Measurements from ENCODE around the gene ZNF425. TPM values are rescaled to one million over a fixed set of nuclear protein-coding genes. Genes with fewer than 3 reads are reported as not detected.
"Not testable (repeated sequence)": the region's sequence is repeated elsewhere in the genome, so short reads cannot be mapped to it uniquely, and the experiment has no call there.

ZNF425 gene
- total RNA-seq, 1 experiment from 2014 or later = 3.0 TPM

DNA sequence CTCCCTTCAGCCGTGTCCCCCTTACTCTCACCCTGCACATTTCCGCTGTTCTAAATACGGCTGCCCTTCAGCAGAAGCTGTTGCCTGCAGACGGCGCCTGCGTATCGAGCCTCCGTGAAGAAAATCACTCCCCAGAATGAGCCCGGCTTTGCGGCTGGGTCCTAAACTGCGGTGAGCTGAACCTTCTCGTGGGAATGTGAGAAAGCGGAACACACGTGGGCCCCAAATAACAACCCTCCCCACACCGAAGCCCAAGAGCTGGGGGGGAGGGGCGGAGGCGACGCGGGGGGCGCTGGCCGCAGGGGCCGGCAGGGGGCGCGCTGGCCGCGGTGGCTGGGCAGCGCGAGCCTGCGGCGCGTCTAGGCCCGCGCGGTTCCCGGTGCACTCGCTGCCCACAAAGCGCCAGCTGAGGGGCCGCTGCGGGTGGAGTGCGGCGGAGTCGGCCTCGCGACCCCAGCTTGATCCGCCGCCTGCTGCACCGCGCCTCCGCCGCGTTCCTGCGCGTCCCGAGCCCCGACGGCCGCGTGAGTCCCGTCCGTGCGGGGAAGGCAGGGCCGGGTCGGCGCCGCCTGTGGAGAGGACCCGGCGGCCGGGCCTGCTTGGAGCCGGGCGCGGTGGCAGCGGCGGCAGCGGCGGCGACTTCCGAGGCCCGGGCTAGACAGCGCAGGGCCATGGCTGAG lies 21.1 kb upstream of the ZNF425 start, which contains the start of gene ZNF398:
TSS of gene ZNF398 (plus strand) at position 382 of the 680 bp plus-strand sequence. CDS start at position 672, 290 bp downstream.
- H3K27me3 ChIP-seq (ENCODE audit: control insufficient read depth, insufficient read depth, low read length) = no peaks in the 10 kb centered on the region
- DNase-seq = peak; percentile 96
- peak within 1 kb of the TSS; percentile 97 for H3K4me3 ChIP-seq (ENCODE audit: insufficient read depth, low read depth, low read length)
- H3K36me3 ChIP-seq (replicated peaks; ENCODE audit: control insufficient read depth, insufficient read depth, low read length) = peaks cover 4% of the 10 kb centered on the region

DNA sequence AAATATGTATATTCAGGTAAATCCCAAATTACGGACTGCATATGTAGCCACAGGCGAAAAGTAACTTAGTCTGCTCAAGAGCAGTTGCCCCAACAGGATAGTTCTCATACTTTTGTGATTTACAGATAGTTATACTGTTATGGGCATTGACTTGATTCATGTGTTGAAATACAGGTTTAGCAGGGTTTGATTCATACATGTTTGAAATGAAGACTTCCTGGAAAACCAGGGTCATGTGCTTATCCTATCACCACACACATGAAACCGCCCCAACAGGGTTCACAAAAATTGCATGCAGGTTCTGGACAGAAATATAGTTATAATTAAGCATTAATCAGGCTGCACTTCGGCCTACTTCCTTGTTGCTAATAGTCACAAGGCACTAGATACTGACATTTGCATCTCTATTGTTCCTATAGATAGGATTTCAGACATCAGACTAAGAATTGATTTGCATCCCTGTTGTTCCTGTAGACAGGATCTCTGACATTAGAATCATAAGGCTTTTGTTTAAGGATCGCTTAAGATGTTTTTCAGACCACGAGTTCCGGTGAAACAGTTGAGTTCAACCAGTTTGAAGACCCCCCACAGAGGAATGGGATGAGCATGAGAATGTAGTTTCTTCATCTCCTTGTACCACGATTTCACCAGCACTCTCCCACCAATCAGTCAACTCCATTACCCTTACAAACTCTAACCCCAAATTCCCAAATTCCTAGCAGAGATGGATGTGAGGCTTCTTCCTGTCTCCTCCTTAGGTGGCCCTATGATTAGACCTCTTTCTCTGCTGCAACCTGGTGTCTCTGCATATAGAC lies 19.1 kb upstream of the ZNF425 start:
- H3K36me3 ChIP-seq (replicated peaks; ENCODE audit: control insufficient read depth, insufficient read depth, low read length) = no peaks in the 10 kb centered on the region
- peak; percentile 71 for DNase-seq
- no peaks in the 10 kb centered on the region for H3K27me3 ChIP-seq (ENCODE audit: control insufficient read depth, insufficient read depth, low read length)
- no peak overlapping the region for H3K4me3 ChIP-seq (ENCODE audit: insufficient read depth, low read depth, low read length)

DNA sequence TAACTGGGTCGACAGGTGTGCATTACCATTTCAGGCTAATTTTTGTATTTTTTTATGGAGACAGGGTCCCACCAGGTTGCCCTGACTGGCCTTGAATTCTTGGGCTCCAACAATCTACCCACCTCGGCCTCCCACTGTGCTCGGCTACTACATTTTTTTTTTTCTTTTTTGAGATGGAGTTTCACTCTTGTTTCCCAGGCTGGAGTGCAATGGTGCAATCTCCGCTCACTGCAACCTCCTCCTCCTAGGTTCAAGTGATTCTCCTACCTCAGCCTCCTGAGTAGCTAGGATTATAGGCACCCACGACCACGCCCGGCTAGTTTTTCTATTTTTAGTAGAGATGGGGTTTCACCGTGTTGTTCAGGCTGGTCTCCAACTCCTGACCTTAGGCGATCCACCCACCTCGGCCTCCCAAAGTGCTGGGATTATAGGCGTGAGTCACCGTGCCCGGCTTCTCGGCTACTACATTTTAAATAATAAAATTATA lies 18.4 kb upstream of the ZNF425 start:
- peak; percentile 22 for DNase-seq
- H3K36me3 ChIP-seq (replicated peaks; ENCODE audit: control insufficient read depth, insufficient read depth, low read length); H3K27me3 ChIP-seq (ENCODE audit: control insufficient read depth, insufficient read depth, low read length); H3K4me3 ChIP-seq (ENCODE audit: insufficient read depth, low read depth, low read length): not testable (repeated sequence)

DNA sequence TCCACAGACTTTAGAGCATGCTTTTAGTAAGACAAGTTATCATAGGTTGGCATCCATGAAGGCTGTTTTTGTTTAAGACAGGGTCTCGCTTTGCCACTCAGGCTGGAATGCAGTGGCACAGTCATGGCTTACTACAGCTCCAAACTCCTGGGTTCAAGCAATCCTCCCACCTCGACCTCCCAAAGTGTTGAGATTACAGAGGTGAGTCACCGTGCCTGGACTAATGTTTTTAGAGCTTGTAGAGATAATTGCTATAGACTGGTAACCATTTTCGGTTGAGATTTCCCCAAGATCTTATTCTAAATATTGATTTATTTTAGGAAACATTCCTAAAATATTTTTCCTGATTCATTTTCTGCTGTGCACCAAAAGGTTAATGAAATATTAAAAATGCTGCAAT lies 15.8 kb upstream of the ZNF425 start:
- Histone ChIP-seq H3K36me3 (replicated peaks; ENCODE audit: control insufficient read depth, insufficient read depth, low read length) (no peaks in the 10 kb centered on the region), H3K4me3 (ENCODE audit: insufficient read depth, low read depth, low read length) (no peak overlapping the region), H3K27me3 (ENCODE audit: control insufficient read depth, insufficient read depth, low read length) (no peaks in the 10 kb centered on the region)
- no peak for DNase-seq

DNA sequence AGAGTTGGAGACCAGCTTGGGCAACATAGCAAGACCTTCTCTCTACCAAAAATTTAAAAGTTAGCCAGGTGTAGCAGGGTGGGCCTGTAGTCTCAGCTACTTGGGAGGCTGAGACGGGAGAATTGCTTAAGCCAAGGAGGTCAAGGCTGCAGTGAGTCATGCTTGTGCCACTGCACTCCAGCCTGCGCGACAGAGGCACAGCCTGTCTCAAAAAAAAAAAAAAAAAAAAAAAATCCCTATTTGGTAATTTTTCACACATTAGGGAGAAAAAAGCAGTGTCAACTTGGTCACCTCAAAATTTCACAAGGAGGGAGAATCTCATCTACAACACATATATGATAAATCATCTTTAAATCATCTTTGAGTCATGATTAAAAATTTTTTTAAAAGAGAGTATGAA lies 14.7 kb upstream of the ZNF425 start:
- Histone ChIP-seq H3K4me3 (ENCODE audit: insufficient read depth, low read depth, low read length) (no peak overlapping the region), H3K27me3 (ENCODE audit: control insufficient read depth, insufficient read depth, low read length) (no peaks in the 10 kb centered on the region), H3K36me3 (replicated peaks; ENCODE audit: control insufficient read depth, insufficient read depth, low read length) (no peaks in the 10 kb centered on the region)
- DNase-seq = no peak

DNA sequence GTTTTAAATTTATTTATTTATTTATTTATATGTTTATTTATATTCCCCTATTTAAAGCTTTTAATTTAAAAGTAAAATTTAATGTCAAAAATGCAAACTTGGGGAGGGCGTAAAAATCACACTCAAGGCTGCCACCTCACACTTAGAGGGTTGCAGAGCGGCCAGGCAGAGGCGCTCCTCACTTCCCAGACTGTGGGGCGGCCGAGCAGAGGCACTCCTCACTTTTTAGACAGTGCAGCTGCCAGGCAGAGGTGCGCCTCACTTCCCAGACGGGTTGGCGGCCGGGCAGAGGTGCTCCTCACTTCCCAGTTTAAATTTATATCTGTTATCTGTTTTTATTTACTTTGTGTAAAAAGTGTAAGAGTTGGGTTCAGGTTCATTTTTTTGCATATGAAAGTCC lies 10.0 kb upstream of the ZNF425 start:
- no peak overlapping the region for H3K4me3 ChIP-seq (ENCODE audit: insufficient read depth, low read depth, low read length)

DNA sequence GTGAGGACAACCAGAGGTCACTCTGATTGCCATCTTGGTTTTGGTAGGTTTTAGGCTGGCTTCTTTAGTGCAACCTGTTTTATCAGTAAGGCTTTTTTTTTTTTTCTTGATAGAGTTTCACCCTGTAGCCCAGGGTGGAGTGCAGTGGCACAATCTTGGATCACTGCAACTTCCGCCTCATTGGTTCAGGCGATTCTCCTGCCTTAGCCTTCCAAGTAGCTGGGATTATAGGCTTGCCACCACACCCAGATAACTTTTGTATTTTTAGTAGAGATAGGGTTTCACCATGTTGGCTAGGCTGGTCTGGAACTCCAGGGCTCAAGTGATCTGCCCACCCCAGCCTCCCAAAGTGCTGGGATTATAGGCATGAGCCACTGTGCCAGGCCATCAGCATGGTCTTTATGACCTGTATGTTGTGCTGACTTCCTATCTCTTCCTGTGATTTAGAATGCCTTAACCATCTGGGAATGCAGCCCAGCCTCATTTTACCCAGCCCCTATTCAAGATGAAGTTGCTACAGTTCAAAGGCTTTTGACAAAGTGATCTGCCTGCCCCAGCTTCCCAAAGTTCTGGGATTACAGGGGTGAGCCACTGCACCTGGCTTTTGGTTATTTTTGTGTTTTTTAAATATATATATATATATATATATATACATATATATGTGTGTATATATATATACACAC lies 7.0 kb upstream of the ZNF425 start:
- no peaks in the 10 kb centered on the region for H3K27me3 ChIP-seq (ENCODE audit: control insufficient read depth, insufficient read depth, low read length)

More for the DNA sequence above, 10.0 kb upstream of the ZNF425 start:
- no peaks in the 10 kb centered on the region for H3K27me3 ChIP-seq (ENCODE audit: control insufficient read depth, insufficient read depth, low read length)
- DNase-seq = no peak
- H3K36me3 ChIP-seq (replicated peaks; ENCODE audit: control insufficient read depth, insufficient read depth, low read length) = no peaks in the 10 kb centered on the region

DNA sequence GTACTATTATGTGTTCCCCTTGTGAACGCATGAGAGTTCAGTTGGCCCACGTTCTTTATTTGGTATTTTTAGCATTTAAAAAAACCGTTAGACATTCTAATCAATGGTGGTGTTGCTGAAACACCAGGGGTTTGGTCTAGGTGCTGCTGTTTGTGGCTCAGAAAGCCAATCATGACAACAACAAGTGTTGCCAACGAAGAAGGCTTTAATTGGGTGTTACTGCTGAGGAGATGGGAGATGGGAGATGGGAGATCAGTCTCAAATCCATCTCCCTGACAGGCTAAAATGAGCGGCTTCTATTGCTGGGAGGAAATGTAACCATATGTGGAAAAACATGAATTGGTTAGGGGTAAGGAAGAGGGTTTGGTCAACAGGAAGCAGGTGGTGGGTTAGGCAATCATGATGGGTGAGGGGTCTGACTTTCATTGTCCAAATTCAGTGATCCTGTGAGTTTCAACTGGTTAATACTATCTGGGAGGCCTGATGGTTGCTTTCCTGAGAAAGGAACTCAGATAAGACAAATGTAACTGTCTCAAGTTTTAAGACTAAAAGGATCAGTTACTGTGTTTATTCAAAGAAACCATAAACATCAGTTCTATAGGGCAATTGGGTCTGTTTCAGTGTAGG lies 4.6 kb upstream of the ZNF425 start:
- no peak for DNase-seq
- Histone ChIP-seq H3K27me3 (ENCODE audit: control insufficient read depth, insufficient read depth, low read length) (no peaks in the 10 kb centered on the region), H3K36me3 (replicated peaks; ENCODE audit: control insufficient read depth, insufficient read depth, low read length) (no peaks in the 10 kb centered on the region; the same call in none of the 2 replicates), H3K4me3 (ENCODE audit: insufficient read depth, low read depth, low read length) (no peak overlapping the region)

More for the DNA sequence above, 7.0 kb upstream of the ZNF425 start:
- DNase-seq = no peak
- H3K36me3 ChIP-seq (replicated peaks; ENCODE audit: control insufficient read depth, insufficient read depth, low read length) = no peaks in the 10 kb centered on the region; the same call in none of the 2 replicates
- H3K4me3 ChIP-seq (ENCODE audit: insufficient read depth, low read depth, low read length) = no peak overlapping the region

DNA sequence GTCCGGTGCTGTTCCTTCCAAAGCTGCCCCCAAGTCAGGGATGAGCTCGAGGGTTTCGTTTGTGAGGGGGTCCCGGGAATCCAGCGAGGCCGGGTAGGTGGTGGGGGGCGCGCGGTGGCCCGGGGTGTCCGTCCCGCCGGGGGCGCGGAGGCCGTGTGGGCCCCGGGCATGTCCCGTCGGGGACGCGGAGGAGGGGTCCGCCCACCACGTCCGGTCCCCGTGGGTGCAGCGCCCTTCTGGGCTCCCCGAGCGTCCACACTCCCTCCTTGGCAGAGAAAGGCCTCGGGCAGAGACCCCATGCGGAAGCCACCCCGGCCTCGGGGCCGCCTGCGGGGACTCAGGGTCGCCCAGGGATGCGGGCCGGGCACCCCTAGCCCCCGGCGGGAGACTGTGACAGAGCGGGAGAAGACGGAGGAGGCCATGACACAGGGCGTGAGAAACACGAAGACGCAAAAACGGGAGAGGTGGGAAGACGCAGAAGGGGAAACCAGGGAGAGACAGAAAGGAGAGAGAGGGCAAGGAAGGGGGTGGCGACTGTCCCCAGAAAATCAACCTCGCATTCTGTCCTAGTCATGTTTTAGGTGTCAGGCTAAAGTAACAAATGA lies 640 bp upstream of the ZNF425 start:
- H3K4me3 ChIP-seq (ENCODE audit: insufficient read depth, low read depth, low read length) = peak overlapping the region; percentile 98
- DNase-seq = no peak
- no peaks in the 10 kb centered on the region; the same call in none of the 2 replicates for H3K36me3 ChIP-seq (replicated peaks; ENCODE audit: control insufficient read depth, insufficient read depth, low read length)
- no peaks in the 10 kb centered on the region for H3K27me3 ChIP-seq (ENCODE audit: control insufficient read depth, insufficient read depth, low read length)

DNA sequence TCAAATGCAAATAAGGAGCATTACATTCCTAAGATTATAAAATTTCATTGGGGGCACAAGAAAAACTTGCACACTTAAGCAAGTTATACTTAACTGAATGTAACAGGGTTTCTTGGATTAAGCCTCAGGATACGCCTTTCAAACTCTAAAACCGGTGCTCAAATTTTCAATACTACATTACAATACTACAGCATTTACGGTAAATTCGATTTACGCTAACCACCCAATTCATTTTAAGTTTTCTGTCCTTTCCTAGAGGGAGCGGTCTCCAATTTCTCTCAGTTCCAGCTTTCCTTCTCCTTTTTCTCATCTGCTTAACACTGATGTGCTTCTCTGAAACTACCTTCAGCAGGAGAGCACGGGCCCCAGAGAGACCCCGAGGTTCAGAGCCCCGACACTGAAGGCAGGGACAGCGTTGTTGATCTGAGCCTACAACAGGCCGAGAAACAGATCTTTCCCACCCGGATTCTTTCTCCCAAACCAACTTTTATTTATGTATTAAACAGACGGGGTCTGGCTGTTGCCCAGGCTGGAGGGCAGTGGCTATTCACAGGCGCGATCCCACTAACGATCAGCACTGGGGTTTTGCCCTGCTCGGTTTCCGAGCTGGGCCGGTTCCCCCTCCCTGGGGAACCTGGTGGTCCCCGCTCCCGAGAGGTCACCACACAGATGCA lies 798 bp downstream of the ZNF425 start:
- DNase-seq = peak; percentile 74
- no peaks in the 10 kb centered on the region for H3K36me3 ChIP-seq (replicated peaks; ENCODE audit: control insufficient read depth, insufficient read depth, low read length)
- no peaks in the 10 kb centered on the region for H3K27me3 ChIP-seq (ENCODE audit: control insufficient read depth, insufficient read depth, low read length)

DNA sequence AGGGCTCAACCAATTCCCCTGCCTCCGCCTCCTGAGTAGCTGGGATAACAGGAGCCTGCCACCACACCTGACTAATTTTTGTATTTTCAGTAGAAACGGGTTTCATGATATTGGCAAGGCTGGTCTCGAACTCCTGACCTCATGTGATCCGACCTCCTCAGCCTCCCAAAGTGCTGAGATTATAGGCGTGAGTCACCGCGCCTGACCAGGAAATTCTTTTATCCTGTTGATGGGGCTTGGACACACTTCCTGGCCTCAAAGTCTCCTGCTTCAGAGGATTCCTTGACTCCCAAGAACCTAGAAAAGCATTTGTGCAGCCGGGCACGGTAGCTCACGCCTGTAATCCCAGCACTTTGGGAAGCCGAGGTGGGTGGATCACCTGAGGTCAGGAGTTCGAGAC lies 16.2 kb downstream of the ZNF425 start:
- Histone ChIP-seq H3K27me3 (ENCODE audit: control insufficient read depth, insufficient read depth, low read length) (no peaks in the 10 kb centered on the region), H3K4me3 (ENCODE audit: insufficient read depth, low read depth, low read length) (no peak overlapping the region), H3K36me3 (replicated peaks; ENCODE audit: control insufficient read depth, insufficient read depth, low read length) (no peaks in the 10 kb centered on the region)
- DNase-seq = no peak

More for the DNA sequence above, 798 bp downstream of the ZNF425 start:
- peak overlapping the region; percentile 98 for H3K4me3 ChIP-seq (ENCODE audit: insufficient read depth, low read depth, low read length)

DNA sequence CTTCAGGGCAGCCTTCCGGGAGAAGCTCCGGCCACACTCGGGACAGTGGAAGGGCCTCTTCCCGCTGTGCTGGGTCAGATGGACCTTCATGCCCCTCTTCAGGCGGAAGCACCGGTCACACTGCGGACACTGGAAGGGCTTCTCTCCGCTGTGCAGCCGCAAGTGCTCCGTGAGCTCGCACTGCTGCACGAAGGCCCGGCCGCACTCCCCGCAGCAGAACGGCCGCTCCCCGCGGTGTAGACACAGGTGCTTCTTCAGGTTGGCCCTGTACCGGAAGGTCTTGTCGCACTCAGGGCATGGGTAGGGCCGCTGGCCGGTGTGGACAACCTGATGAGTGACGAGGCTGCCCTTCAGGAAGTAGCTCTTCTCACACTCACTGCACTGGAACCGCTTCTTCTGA lies 21.4 kb downstream of the ZNF425 start:
- Histone ChIP-seq H3K27me3 (ENCODE audit: control insufficient read depth, insufficient read depth, low read length) (no peaks in the 10 kb centered on the region), H3K36me3 (replicated peaks; ENCODE audit: control insufficient read depth, insufficient read depth, low read length) (no peaks in the 10 kb centered on the region), H3K4me3 (ENCODE audit: insufficient read depth, low read depth, low read length) (no peak overlapping the region)
- DNase-seq = peak; percentile 32

DNA sequence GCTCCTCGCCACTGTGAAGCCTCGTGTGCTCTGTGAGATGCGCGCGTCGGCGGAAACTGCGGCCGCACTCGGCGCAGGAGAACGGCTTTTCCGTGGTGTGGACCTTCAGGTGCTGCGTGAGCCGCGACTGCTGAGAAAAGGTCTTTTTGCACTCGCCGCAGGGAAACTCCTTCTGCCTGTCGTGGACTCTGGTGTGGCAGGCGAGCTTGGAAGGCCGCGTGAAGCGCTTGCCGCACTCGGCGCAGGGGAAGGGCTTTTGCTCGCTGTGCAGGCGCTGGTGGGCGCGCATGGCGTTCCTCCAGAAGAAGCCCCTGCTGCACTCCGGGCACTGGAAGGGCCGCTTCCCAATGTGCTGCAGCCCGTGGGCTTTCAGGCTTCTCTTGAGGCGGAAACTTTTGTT lies 21.9 kb downstream of the ZNF425 start:
- Histone ChIP-seq H3K36me3 (replicated peaks; ENCODE audit: control insufficient read depth, insufficient read depth, low read length) (no peaks in the 10 kb centered on the region), H3K27me3 (ENCODE audit: control insufficient read depth, insufficient read depth, low read length) (no peaks in the 10 kb centered on the region), H3K4me3 (ENCODE audit: insufficient read depth, low read depth, low read length) (no peak overlapping the region)
- no peak for DNase-seq

Data from H7 (cell line).